Right lobe of liver (tissue), 6 donors: Measurements from ENCODE around the gene FAM124B. TPM values are rescaled to one million over a fixed set of nuclear protein-coding genes. Genes with fewer than 3 reads are reported as not detected.

Source experiments
- ATAC-seq, 4 donors: fragments of 200-7000 bp; cut with Tn5 transposase; one replicate each; pipeline ENCODE4 v1.9.1; 2020; ENCODE audit warnings: mild to moderate bottlenecking in 4 of 4, moderate library complexity in 4 of 4
- DNase-seq, 3 donors: peaks; one replicate each; pipeline ENCODE4 v3.0.0-alpha.2; 2020
- H3K27ac ChIP-seq, 3 donors: fragments of 200-600 bp; one replicate each; pipeline ENCODE4 v1.8.0; 2022
- H3K27me3 ChIP-seq, 2 donors: fragments of 200-600 bp; one replicate each; pipeline ENCODE4 v1.8.0; 2022
- H3K36me3 ChIP-seq, 4 donors: fragments of 200-600 bp; sonication (generic) in 1 of 4; one replicate each; pipeline versions ENCODE4 v1.5.1 to v1.8.0; 2017 to 2022; ENCODE audit warnings: control low read depth in 1 of 4
- H3K4me1 ChIP-seq, 4 donors: fragments of 200-600 bp; sonication (generic) in 1 of 4; one replicate each; pipeline versions ENCODE4 v1.5.1 to v1.8.0; 2017 to 2022; ENCODE audit warnings: control low read depth in 1 of 4
- H3K4me3 ChIP-seq, 3 donors: fragments of 200-600 bp; one replicate each; pipeline ENCODE4 v1.8.0; 2022
- H3K9me3 ChIP-seq, 4 donors: fragments of 200-600 bp; sonication (generic) in 1 of 4; one replicate each; pipeline versions ENCODE4 v1.5.1 to v1.8.0; 2017 to 2022; ENCODE audit warnings: control low read depth in 1 of 4
- POLR2A ChIP-seq: fragments of 450-650 bp; IDR thresholded peaks from one replicate; pipeline ENCODE4 v1.6.1; 2017; ENCODE audit warnings: antibody characterized with exemption, mild to moderate bottlenecking
- WGBS: methylation state at CpG from one replicate; pipeline ENCODE4 v1.1.6; 2018; ENCODE audit warnings: low coverage, low lambda C conversion rate; ENCODE audit not compliant: insufficient coverage; ENCODE audit errors: missing lambda C conversion rate; 5-methylcytosine and 5-hydroxymethylcytosine counted together
- intact Hi-C, 2 donors: fragments of 100-400 bp; cut with DNase I; formaldehyde crosslinking; loops; one replicate each; pipeline versions ENCODE4 v1.11.2 to v1.14.1; 2022
- total RNA-seq, 6 experiments: library from RNA; depleted of rRNA in 2 of 6; stranded (reverse); fragments of >200 nt in 2 of 6; fragmentation: NEBNext Ultra II Directional in 3 of 6; extraction: Animal tissue kit (Norgen Biotek cat#: 25700) in 3 of 6; gene quantifications; one replicate each; pipeline versions ENCODE4 v1.1.0 to v1.2.4, GENCODE V29; 2016 to 2023
- TF ChIP-seq, protein P1 (sequence below), 4 donors: fragments of 200-600 bp in 3 of 4; fragments of 450-650 bp in 1 of 4; IDR thresholded peaks; one replicate each; pipeline versions ENCODE4 v1.5.1 to v1.8.0; 2016 to 2022; ENCODE audit warnings: antibody characterized with exemption in 4 of 4, mild to moderate bottlenecking in 2 of 4
- donor health status: DM: no; HTN: yes; CAD: no.
- donor health status: DM: no; HTN: no; CAD: no.
- donor health status: DM: no; HTN: no; CAD: no.
- donor health status: DM: no; HTN: yes; CAD: no.
- donor health status: DM: no; HTN: yes; CAD: no.

FAM124B gene
- total RNA-seq, 6 experiments from 2014 or later = 0.14 to 2.4 (median 0.56) TPM

DNA sequence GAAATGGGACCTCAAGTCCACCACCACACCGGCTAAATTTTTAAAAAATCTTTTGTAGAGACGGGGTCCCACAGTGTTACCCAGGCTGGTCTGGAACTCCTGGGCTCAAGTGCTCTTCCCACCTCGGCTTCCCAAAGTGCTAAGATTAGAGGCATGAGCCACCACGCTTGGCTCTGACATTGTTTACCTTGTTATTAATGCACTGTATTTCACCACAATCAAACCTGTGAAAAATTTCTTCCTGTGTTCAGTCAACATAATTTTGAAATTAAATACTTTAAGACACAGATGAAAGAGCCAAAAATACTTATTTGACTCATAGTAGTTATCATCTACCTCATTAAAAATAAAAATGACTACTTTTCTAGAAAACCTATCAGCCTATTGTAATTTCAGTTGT is 16.0 kb upstream of the FAM124B start:
- no peaks in the 10 kb centered on the region for H3K4me1 ChIP-seq
- no peak overlapping the region for H3K27ac ChIP-seq
- no peaks in the 10 kb centered on the region for H3K27me3 ChIP-seq
- H3K9me3 ChIP-seq = no peaks in the 10 kb centered on the region
- no peak for TF ChIP-seq POLR2A
- TF ChIP-seq, protein P1, sequence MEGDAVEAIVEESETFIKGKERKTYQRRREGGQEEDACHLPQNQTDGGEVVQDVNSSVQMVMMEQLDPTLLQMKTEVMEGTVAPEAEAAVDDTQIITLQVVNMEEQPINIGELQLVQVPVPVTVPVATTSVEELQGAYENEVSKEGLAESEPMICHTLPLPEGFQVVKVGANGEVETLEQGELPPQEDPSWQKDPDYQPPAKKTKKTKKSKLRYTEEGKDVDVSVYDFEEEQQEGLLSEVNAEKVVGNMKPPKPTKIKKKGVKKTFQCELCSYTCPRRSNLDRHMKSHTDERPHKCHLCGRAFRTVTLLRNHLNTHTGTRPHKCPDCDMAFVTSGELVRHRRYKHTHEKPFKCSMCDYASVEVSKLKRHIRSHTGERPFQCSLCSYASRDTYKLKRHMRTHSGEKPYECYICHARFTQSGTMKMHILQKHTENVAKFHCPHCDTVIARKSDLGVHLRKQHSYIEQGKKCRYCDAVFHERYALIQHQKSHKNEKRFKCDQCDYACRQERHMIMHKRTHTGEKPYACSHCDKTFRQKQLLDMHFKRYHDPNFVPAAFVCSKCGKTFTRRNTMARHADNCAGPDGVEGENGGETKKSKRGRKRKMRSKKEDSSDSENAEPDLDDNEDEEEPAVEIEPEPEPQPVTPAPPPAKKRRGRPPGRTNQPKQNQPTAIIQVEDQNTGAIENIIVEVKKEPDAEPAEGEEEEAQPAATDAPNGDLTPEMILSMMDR (IDR thresholded peaks at IDR 0.05) = no peak
- no peak for ATAC-seq
- H3K4me3 ChIP-seq = no peak overlapping the region
- 84% methylated on average over 4 of the region's 4 CpGs for WGBS
- intact Hi-C loops = no loop called here
- no peaks in the 10 kb centered on the region for H3K36me3 ChIP-seq
- DNase-seq = no peak

DNA sequence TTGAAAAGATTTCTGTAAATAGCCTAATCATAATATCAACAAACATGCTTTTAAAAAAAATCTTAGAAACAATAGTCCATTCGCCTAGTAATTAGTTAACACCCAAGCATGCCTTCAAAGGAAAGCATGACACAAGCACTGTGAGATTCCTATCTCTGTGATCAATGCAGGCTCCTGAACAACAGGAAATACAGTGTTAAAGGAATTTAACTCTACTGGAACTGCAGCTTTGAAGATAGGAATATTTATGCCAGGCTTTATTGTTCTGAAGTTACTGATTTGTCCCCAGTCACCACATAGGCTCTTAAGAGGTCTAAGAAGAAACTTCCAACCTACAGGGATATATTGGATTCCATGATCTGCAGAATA is 15.4 kb upstream of the FAM124B start:
- no peak overlapping the region for H3K4me3 ChIP-seq
- no peak overlapping the region for H3K27ac ChIP-seq
- H3K9me3 ChIP-seq = no peaks in the 10 kb centered on the region
- intact Hi-C loops = no loop called here
- no peak for ATAC-seq
- WGBS = 47% methylated on average over 1 of the region's 1 CpG
- no peaks in the 10 kb centered on the region for H3K4me1 ChIP-seq
- no peaks in the 10 kb centered on the region for H3K36me3 ChIP-seq
- no peak for DNase-seq
- H3K27me3 ChIP-seq = no peaks in the 10 kb centered on the region
- TF ChIP-seq, protein P1 (IDR thresholded peaks at IDR 0.05) = no peak
- no peak for TF ChIP-seq POLR2A

DNA sequence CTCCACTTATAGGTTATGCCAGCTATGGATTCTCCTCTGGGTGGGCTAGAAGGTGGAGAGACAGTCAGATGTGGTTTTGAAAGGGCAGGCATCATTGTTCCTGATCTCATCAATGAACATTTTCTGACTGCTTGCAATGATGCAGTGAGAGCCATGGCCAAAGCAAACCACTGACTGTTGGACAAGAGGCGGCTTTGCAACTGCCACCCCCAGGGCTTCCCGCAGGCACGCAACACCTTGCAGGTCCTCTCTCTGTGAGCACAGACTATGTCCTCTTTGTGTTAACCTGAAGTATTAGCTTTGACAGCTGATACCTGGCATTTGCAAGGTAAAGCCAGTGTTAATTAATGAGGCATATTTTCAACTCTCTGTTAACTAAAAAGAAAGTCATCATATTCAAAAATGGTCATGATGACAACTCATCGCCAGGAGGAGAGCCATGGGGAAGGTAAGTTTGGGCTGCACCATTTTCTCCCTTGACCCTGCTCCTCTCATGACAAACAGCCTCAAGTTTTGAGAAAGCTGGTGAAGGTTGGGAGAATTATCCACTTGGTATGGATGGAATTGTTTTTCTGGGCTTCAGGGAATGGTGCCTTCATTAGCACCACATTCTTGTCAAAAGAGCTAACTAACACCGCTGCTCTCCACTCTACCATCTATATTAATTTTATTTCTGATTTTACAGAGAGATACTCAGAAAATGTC is 14.9 kb upstream of the FAM124B start:
- WGBS = 85% methylated on average over 4 of the region's 5 CpGs
- no peaks in the 10 kb centered on the region for H3K9me3 ChIP-seq

DNA sequence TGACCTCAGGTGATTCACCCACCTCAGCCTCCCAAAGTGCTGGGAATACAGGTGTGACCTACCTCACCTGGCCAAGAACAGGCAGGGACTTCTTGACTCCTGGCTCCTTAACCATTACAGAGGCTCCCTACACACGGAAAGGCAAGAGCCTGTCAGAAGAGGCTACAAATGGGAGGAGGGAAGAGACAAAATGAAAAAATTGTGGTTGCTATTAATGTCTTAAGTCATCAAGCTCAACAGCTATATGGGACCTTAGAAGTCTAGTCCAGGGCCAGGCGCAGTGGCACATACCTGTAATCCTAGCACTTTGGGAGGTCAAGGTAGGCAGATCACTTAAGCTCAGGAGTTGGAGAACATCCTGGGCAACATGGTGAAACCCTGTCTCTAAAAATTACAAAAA is 11.5 kb upstream of the FAM124B start:
- Histone ChIP-seq H3K27ac (no peak overlapping the region), H3K9me3 (no peaks in the 10 kb centered on the region), H3K4me3 (no peak overlapping the region), H3K27me3 (no peaks in the 10 kb centered on the region), H3K36me3 (no peaks in the 10 kb centered on the region), H3K4me1 (no peaks in the 10 kb centered on the region)
- ATAC-seq (no peak), DNase-seq (no peak)
- intact Hi-C loops = no loop called here
- WGBS = 67% methylated on average over 1 of the region's 2 CpGs
- TF ChIP-seq POLR2A = no peak
- TF ChIP-seq, protein P1 (IDR thresholded peaks at IDR 0.05) = no peak

More for the DNA sequence above, 14.9 kb upstream of the FAM124B start:
- H3K27me3 ChIP-seq = no peaks in the 10 kb centered on the region
- intact Hi-C loops = no loop called here
- TF ChIP-seq POLR2A = no peak
- TF ChIP-seq, protein P1 (IDR thresholded peaks at IDR 0.05) = no peak
- no peak overlapping the region for H3K4me3 ChIP-seq
- no peak for ATAC-seq
- no peak overlapping the region for H3K27ac ChIP-seq
- H3K4me1 ChIP-seq = no peaks in the 10 kb centered on the region
- no peak for DNase-seq
- H3K36me3 ChIP-seq = no peaks in the 10 kb centered on the region
